Keratinocyte (primary cell): ENCODE results near the gene STX8. TPM values are rescaled to one million over a fixed set of nuclear protein-coding genes. Genes with fewer than 3 reads are reported as not detected.

Source experiments
- DNase-seq: peaks from one replicate; pipeline ENCODE4 v3.0.0-alpha.2; 2011; ENCODE audit warnings: low read depth, missing footprints, low spot score
- FAIRE-seq: peaks from 2 replicates; lab custom pipeline; 2011; peaks lifted over from hg19 to GRCh38; lab: Jason Lieb, UNC
- H2AFZ ChIP-seq: 2 replicates; pipeline ENCODE4 v1.6.0; 2012; ENCODE audit warnings: low read length, control low read depth, inconsistent platforms; ENCODE audit not compliant: control insufficient read depth
- H3K27ac ChIP-seq: 2 replicates; pipeline ENCODE4 v1.5.1; 2011; ENCODE audit warnings: low read length; ENCODE audit not compliant: control insufficient read depth, insufficient read depth
- H3K27me3 ChIP-seq: 3 replicates; pipeline ENCODE4 v1.6.0; 2011; ENCODE audit warnings: low read length; ENCODE audit not compliant: control insufficient read depth, insufficient read depth; ENCODE audit errors: extremely low read depth
- H3K36me3 ChIP-seq, 2 experiments: 2 replicates in 1 of 2; 3 replicates in 1 of 2; pipeline ENCODE4 v1.5.1; 2011; ENCODE audit warnings: low read length in 2 of 2, mild to moderate bottlenecking in 1 of 2; ENCODE audit not compliant: control insufficient read depth in 2 of 2, insufficient read depth in 2 of 2; ENCODE audit errors: extremely low read depth in 1 of 2
- H3K4me1 ChIP-seq: 3 replicates; pipeline ENCODE4 v1.5.1; 2011; ENCODE audit warnings: low read length; ENCODE audit not compliant: control insufficient read depth, insufficient read depth; ENCODE audit errors: extremely low read depth
- H3K4me2 ChIP-seq: 3 replicates; pipeline ENCODE4 v1.6.0; 2011; ENCODE audit warnings: low read depth, low read length; ENCODE audit not compliant: control insufficient read depth, insufficient read depth; ENCODE audit errors: extremely low read depth
- H3K4me3 ChIP-seq, 3 experiments: fragments of 200-600 bp in 1 of 3; sonication (generic) in 1 of 3; 2 replicates in 2 of 3; 3 replicates in 1 of 3; pipeline ENCODE4 v1.5.1; 2011 to 2016; ENCODE audit warnings: low read length in 3 of 3, mild to moderate bottlenecking in 3 of 3, control low read depth in 2 of 3, inconsistent platforms in 1 of 3, low read depth in 1 of 3, mixed read lengths in 1 of 3, mixed run types in 1 of 3, moderate library complexity in 1 of 3; ENCODE audit not compliant: control insufficient read depth in 2 of 3, insufficient read depth in 2 of 3; ENCODE audit errors: extremely low read depth in 1 of 3
- H3K79me2 ChIP-seq: 2 replicates; pipeline ENCODE4 v1.6.0; 2012; ENCODE audit warnings: low read length; ENCODE audit not compliant: control insufficient read depth, insufficient read depth
- H3K9ac ChIP-seq: 3 replicates; pipeline ENCODE4 v1.6.0; 2011; ENCODE audit warnings: low read length; ENCODE audit not compliant: control insufficient read depth, insufficient read depth; ENCODE audit errors: extremely low read depth
- H3K9me1 ChIP-seq: 3 replicates; pipeline ENCODE4 v1.6.0; 2011; ENCODE audit warnings: low read length; ENCODE audit not compliant: control insufficient read depth, insufficient read depth; ENCODE audit errors: extremely low read depth
- H3K9me3 ChIP-seq: 2 replicates; pipeline ENCODE4 v1.5.1; 2012; ENCODE audit warnings: low read depth, low read length; ENCODE audit not compliant: control insufficient read depth
- H4K20me1 ChIP-seq: 3 replicates; pipeline ENCODE4 v1.6.0; 2011; ENCODE audit warnings: low read length; ENCODE audit not compliant: control insufficient read depth, insufficient read depth; ENCODE audit errors: extremely low read depth
- EZH2 ChIP-seq: IDR thresholded peaks from one replicate; pipeline ENCODE4 v1.6.1; 2012; ENCODE audit warnings: inconsistent platforms, mild to moderate bottlenecking, low read length, moderate library complexity
- dilution Hi-C: fragments of 300-500 bp; cut with MboI; formaldehyde crosslinking; loops from one replicate; pipeline ENCODE4 v1.7.0; 2020; ENCODE audit warnings: low sequenced_read_pairs; ENCODE audit not compliant: extremely low pct_ligation_motif_present
- polyA plus RNA-seq, 5 experiments: library from polyadenylated mRNA; depleted of rRNA in 3 of 5; stranded (reverse) in 3 of 5; stranded (forward) in 1 of 5; unstranded in 1 of 5; fragments of >200 nt; gene quantifications; 1 replicate in 1 of 5; 2 replicates in 3 of 5; 3 replicates in 1 of 5; pipeline versions ENCODE4 v1.2.1 to v1.2.3, GENCODE V29; 2011 to 2012; ENCODE audit warnings: missing spikeins in 2 of 5, low read depth in 1 of 5, low replicate concordance in 1 of 5
- TF ChIP-seq, protein P1 (sequence below), 3 experiments: IDR thresholded peaks in 1 of 3; conservative IDR thresholded peaks in 1 of 3; optimal IDR thresholded peaks in 1 of 3; 2 replicates in 2 of 3; 3 replicates in 1 of 3; pipeline versions ENCODE3 to v1.5.1; 2011; ENCODE audit warnings: low read length in 3 of 3, mild to moderate bottlenecking in 3 of 3, moderate library complexity in 2 of 3, control low read depth in 1 of 3, inconsistent platforms in 1 of 3; ENCODE audit not compliant: insufficient read depth in 2 of 3; ENCODE audit errors: extremely low read depth in 1 of 3

STX8 gene
- polyA plus RNA-seq, 1 donor (not counting 4 experiments of a cell fraction or from before 2014, with no cell fraction given), result 90.3 TPM

DNA sequence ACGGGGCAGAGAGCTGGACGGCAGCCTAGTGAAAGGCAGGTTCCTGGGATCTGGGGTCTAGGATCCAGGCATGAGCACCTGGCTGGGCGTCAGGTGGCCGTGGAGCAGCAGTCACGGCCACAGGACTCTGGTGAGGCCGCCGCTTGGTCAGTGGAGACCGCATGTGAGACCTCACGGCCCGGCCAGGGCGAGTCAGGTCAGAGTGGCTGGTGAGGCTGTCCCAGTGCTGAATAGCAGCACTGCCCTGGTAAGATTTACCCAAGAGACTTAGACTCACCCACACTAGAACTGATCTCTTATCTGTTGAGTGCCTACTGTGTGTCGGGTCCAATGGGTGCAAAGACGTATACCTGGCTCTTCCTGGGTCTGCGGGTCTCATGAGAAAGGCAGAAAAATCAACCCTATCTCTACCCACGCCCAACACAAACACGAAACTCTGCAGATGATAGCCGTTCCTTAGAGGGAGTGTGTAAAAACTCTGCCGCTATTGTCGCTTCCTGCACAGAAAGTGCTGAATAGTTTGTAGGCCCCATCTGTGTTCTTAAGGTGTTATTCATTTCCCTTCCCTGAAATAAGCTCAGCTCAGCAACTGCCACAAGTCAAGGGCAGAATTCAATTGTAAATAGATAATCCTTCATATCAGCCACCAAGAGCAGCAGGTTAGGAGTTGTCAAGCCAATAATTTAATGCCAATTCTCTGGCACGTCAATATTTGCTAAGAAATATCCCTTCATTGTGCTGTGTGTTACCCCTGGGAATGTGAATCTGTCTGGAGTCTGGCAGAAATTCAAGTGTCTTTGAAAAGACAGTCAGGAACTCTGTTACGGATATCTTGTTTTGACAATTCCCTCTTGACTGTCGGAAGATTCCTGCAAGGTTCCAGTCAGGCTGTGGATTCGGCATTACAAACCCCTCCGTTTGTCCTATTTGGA is 314.3 kb downstream of the STX8 start:
- Histone ChIP-seq H3K27me3 (no peaks in the 10 kb centered on the region), H3K9ac (no peak overlapping the region), H3K4me2 (no peak overlapping the region), H2AFZ (no peak overlapping the region), H3K27ac (no peak overlapping the region), H3K9me1 (no peaks in the 10 kb centered on the region), H3K9me3 (no peaks in the 10 kb centered on the region), H3K4me1 (no peaks in the 10 kb centered on the region), H4K20me1 (no peaks in the 10 kb centered on the region), H3K79me2 (no peaks in the 10 kb centered on the region), H3K4me3 (no peak overlapping the region), H3K36me3 (no peaks in the 10 kb centered on the region)
- no peak for DNase-seq
- no peak for TF ChIP-seq EZH2
- TF ChIP-seq, protein P1, sequence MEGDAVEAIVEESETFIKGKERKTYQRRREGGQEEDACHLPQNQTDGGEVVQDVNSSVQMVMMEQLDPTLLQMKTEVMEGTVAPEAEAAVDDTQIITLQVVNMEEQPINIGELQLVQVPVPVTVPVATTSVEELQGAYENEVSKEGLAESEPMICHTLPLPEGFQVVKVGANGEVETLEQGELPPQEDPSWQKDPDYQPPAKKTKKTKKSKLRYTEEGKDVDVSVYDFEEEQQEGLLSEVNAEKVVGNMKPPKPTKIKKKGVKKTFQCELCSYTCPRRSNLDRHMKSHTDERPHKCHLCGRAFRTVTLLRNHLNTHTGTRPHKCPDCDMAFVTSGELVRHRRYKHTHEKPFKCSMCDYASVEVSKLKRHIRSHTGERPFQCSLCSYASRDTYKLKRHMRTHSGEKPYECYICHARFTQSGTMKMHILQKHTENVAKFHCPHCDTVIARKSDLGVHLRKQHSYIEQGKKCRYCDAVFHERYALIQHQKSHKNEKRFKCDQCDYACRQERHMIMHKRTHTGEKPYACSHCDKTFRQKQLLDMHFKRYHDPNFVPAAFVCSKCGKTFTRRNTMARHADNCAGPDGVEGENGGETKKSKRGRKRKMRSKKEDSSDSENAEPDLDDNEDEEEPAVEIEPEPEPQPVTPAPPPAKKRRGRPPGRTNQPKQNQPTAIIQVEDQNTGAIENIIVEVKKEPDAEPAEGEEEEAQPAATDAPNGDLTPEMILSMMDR (optimal IDR thresholded peaks at IDR 0.05 in 1 of 3, IDR thresholded peaks at IDR 0.05 in 1 of 3, conservative IDR thresholded peaks at IDR 0.05 in 1 of 3; ENCODE audit: extremely low read depth in 1 of 3, insufficient read depth in 2 of 3, low read length in 3 of 3), result no peak
- dilution Hi-C loops, result no loop called here
- FAIRE-seq, result no peak

DNA sequence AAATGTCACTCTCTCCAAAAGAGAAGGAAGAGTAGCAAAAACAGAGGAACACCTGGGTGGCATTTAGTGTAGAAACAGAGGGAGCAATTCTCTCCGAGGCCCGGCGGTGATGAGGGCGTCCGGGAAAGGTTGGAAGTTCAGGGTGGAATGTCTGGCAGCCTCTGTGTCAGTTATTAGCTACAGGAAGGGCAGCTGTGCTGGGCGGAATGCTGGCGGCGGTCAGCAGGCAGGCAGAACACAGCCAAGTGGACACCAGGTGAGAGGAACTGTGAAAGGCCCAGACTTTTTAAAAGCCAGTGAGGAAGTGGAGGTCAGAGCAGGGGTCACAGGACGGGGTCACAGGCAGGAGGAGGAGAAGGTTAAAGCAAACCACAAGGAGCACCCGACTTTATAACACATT is 316.2 kb downstream of the STX8 start:
- dilution Hi-C loops, result no loop called here
- no peaks in the 10 kb centered on the region for H3K4me1 ChIP-seq

More for the DNA sequence above, 316.2 kb downstream of the STX8 start:
- Histone ChIP-seq H2AFZ (no peak overlapping the region), H3K4me3 (no peak overlapping the region), H3K36me3 (no peaks in the 10 kb centered on the region), H3K27me3 (no peaks in the 10 kb centered on the region), H3K79me2 (no peaks in the 10 kb centered on the region), H3K9me1 (no peaks in the 10 kb centered on the region), H3K9me3 (no peaks in the 10 kb centered on the region), H3K4me2 (no peak overlapping the region), H3K27ac (no peak overlapping the region), H3K9ac (no peak overlapping the region), H4K20me1 (no peaks in the 10 kb centered on the region)
- FAIRE-seq (no peak), DNase-seq (no peak)
- no peak for TF ChIP-seq EZH2
- TF ChIP-seq, protein P1 (optimal IDR thresholded peaks at IDR 0.05 in 1 of 3, IDR thresholded peaks at IDR 0.05 in 1 of 3, conservative IDR thresholded peaks at IDR 0.05 in 1 of 3; ENCODE audit: extremely low read depth in 1 of 3, insufficient read depth in 2 of 3, low read length in 3 of 3), result no peak
